Measurements from ENCODE around the gene PIP4K2B.

PIP4K2B gene

GRCh38 chr17:38777641-38778250 lies 21.6 kb downstream of the PIP4K2B start:
- Histone ChIP-seq H3K79me2 (ENCODE audit: insufficient read depth, low read length) (no peaks in the 10 kb centered on the region), H3K4me2 (ENCODE audit: insufficient read depth, low read length) (no peak overlapping the region), H4K20me1 (ENCODE audit: insufficient read depth, low read length) (no peaks in the 10 kb centered on the region; the same call in none of the 2 replicates), H3K9ac (ENCODE audit: low read depth, low read length) (no peak overlapping the region), H3K4me3 (ENCODE audit: low read depth in 1 of 2, low read length in 2 of 2) (no peak overlapping the region), H3K36me3 (ENCODE audit: insufficient read depth, low read length) (peaks cover 91% of the 10 kb centered on the region), H2AFZ (ENCODE audit: low read depth, low read length) (no peak overlapping the region), H3K4me1 (ENCODE audit: insufficient read depth, low read length) (no peaks in the 10 kb centered on the region), H3K27ac (ENCODE audit: low read length) (no peak overlapping the region), H3K9me3 (ENCODE audit: insufficient read depth, low read length, severe bottlenecking) (no peaks in the 10 kb centered on the region), H3K27me3 (ENCODE audit: insufficient read depth, low read length, poor library complexity) (no peaks in the 10 kb centered on the region)
- no peak for ATAC-seq (ENCODE audit: insufficient read depth, low read depth)
- TF ChIP-seq EZH2 (IDR thresholded peaks at IDR 0.05; ENCODE audit: borderline replicate concordance, low read depth, low read length, severe bottlenecking) = no peak
- TF ChIP-seq CTCF (IDR thresholded peaks at IDR 0.05; ENCODE audit: borderline replicate concordance, extremely low read depth, low read length, poor library complexity, severe bottlenecking) = no peak
- no peak for DNase-seq

GRCh38 chr17:38773258-38773657 lies 26.1 kb downstream of the PIP4K2B start:
- ATAC-seq (ENCODE audit: insufficient read depth, low read depth) = no peak
- TF ChIP-seq CTCF (IDR thresholded peaks at IDR 0.05; ENCODE audit: borderline replicate concordance, extremely low read depth, low read length, poor library complexity, severe bottlenecking) (no peak), EZH2 (IDR thresholded peaks at IDR 0.05; ENCODE audit: borderline replicate concordance, low read depth, low read length, severe bottlenecking) (no peak)
- no peaks in the 10 kb centered on the region for H3K27me3 ChIP-seq (ENCODE audit: insufficient read depth, low read length, poor library complexity)
- H3K9me3 ChIP-seq (ENCODE audit: insufficient read depth, low read length, severe bottlenecking) = no peaks in the 10 kb centered on the region
- no peak for DNase-seq
- no peak overlapping the region for H2AFZ ChIP-seq (ENCODE audit: low read depth, low read length)
- no peak overlapping the region for H3K4me3 ChIP-seq (ENCODE audit: low read depth in 1 of 2, low read length in 2 of 2)
- no peak overlapping the region for H3K9ac ChIP-seq (ENCODE audit: low read depth, low read length)
- H3K36me3 ChIP-seq (ENCODE audit: insufficient read depth, low read length) = peaks cover 91% of the 10 kb centered on the region
- H3K27ac ChIP-seq (ENCODE audit: low read length) = no peak overlapping the region
- no peaks in the 10 kb centered on the region for H3K4me1 ChIP-seq (ENCODE audit: insufficient read depth, low read length)
- H4K20me1 ChIP-seq (ENCODE audit: insufficient read depth, low read length) = peaks cover 15% of the 10 kb centered on the region; the same call in 1 of the 2 replicates
- H3K79me2 ChIP-seq (ENCODE audit: insufficient read depth, low read length) = no peaks in the 10 kb centered on the region
- no peak overlapping the region for H3K4me2 ChIP-seq (ENCODE audit: insufficient read depth, low read length)

- TF ChIP-seq CTCF (IDR thresholded peaks at IDR 0.05; ENCODE audit: borderline replicate concordance, extremely low read depth, low read length, poor library complexity, severe bottlenecking) = no peak
- TF ChIP-seq EZH2 (IDR thresholded peaks at IDR 0.05; ENCODE audit: borderline replicate concordance, low read depth, low read length, severe bottlenecking) = no peak
- no peak for DNase-seq
- peaks cover 97% of the 10 kb centered on the region for H3K36me3 ChIP-seq (ENCODE audit: insufficient read depth, low read length)
These were observed 30.9 kb downstream of the PIP4K2B start for GRCh38 chr17:38768417-38768816.

More at GRCh38 chr17:38768417-38768816, 30.9 kb downstream of the PIP4K2B start:
- H3K9ac ChIP-seq (ENCODE audit: low read depth, low read length) = no peak overlapping the region
- no peaks in the 10 kb centered on the region for H3K9me3 ChIP-seq (ENCODE audit: insufficient read depth, low read length, severe bottlenecking)
- no peak overlapping the region for H3K4me2 ChIP-seq (ENCODE audit: insufficient read depth, low read length)
- no peaks in the 10 kb centered on the region for H3K4me1 ChIP-seq (ENCODE audit: insufficient read depth, low read length)
- ATAC-seq (ENCODE audit: insufficient read depth, low read depth) = no peak
- peaks cover 32% of the 10 kb centered on the region for H4K20me1 ChIP-seq (ENCODE audit: insufficient read depth, low read length)
- H3K4me3 ChIP-seq (ENCODE audit: low read depth in 1 of 2, low read length in 2 of 2) = no peak overlapping the region
- H3K27me3 ChIP-seq (ENCODE audit: insufficient read depth, low read length, poor library complexity) = no peaks in the 10 kb centered on the region
- no peaks in the 10 kb centered on the region for H3K79me2 ChIP-seq (ENCODE audit: insufficient read depth, low read length)
- no peak overlapping the region for H3K27ac ChIP-seq (ENCODE audit: low read length)
- no peak overlapping the region for H2AFZ ChIP-seq (ENCODE audit: low read depth, low read length)
